GM19455 (cell line): Measurements from ENCODE around the gene CSF3R.
"Not testable (repeated sequence)": the region's sequence is repeated elsewhere in the genome, so short reads cannot be mapped to it uniquely, and the experiment has no call there.

Experiments
- ATAC-seq: cut with Tn5 transposase; IDR thresholded peaks from one replicate; pipeline ENCODE4 v1.9.1; 2021; ENCODE audit not compliant: unreplicated experiment

CSF3R gene

GRCh38 chr1:36513676-36514473 lies 31.2 kb upstream of the CSF3R start:
- ATAC-seq, result no peak

GRCh38 chr1:36512842-36513241 lies 30.1 kb upstream of the CSF3R start:
- ATAC-seq, result no peak

- no peak for ATAC-seq
These were observed 29.4 kb upstream of the CSF3R start for GRCh38 chr1:36511804-36512798.

GRCh38 chr1:36511220-36511619 lies 28.5 kb upstream of the CSF3R start:
- ATAC-seq, result not testable (repeated sequence)

- ATAC-seq, result no peak
These were observed 27.7 kb upstream of the CSF3R start for GRCh38 chr1:36510418-36510817.

GRCh38 chr1:36508257-36508656 lies 25.5 kb upstream of the CSF3R start:
- ATAC-seq, result no peak

- ATAC-seq, result no peak
These were observed 23.7 kb upstream of the CSF3R start for GRCh38 chr1:36506276-36506920.

GRCh38 chr1:36503733-36504132 lies 21.0 kb upstream of the CSF3R start:
- ATAC-seq, result no peak

- no peak for ATAC-seq
These were observed 20.4 kb upstream of the CSF3R start for GRCh38 chr1:36503159-36503558.

GRCh38 chr1:36502616-36503015 lies 19.9 kb upstream of the CSF3R start:
- ATAC-seq, result no peak

GRCh38 chr1:36501911-36502310 lies 19.2 kb upstream of the CSF3R start:
- ATAC-seq, result not testable (repeated sequence)

- ATAC-seq, result no peak
These were observed 14.5 kb upstream of the CSF3R start for GRCh38 chr1:36497207-36497606.

GRCh38 chr1:36494971-36495370 lies 12.3 kb upstream of the CSF3R start:
- ATAC-seq, result no peak

- ATAC-seq, result no peak
These were observed 10.8 kb upstream of the CSF3R start for GRCh38 chr1:36493524-36493923.

- no peak for ATAC-seq
These were observed 9.8 kb upstream of the CSF3R start for GRCh38 chr1:36492491-36492890.

GRCh38 chr1:36489258-36490051 lies 6.7 kb upstream of the CSF3R start:
- ATAC-seq, result not testable (repeated sequence)

GRCh38 chr1:36487906-36488305 lies 5.2 kb upstream of the CSF3R start:
- no peak for ATAC-seq

GRCh38 chr1:36487336-36487725 lies 4.6 kb upstream of the CSF3R start:
- ATAC-seq, result not testable (repeated sequence)

- no peak for ATAC-seq
These were observed 4.0 kb upstream of the CSF3R start for GRCh38 chr1:36486439-36487335.

- no peak for ATAC-seq
These were observed 3.4 kb upstream of the CSF3R start for GRCh38 chr1:36486093-36486438.
